DMS53 treated with DMSO at 0.1 percent for 48 hours (cell line): Measurements from ENCODE around the gene MTX1.

ENCODE experiments used
- DNase-seq: peaks from one replicate; lab custom pipeline; 2025; ENCODE audit not compliant: unreplicated experiment; lab: John Stamatoyannopoulos, UW

The MTX1 gene

DNA sequence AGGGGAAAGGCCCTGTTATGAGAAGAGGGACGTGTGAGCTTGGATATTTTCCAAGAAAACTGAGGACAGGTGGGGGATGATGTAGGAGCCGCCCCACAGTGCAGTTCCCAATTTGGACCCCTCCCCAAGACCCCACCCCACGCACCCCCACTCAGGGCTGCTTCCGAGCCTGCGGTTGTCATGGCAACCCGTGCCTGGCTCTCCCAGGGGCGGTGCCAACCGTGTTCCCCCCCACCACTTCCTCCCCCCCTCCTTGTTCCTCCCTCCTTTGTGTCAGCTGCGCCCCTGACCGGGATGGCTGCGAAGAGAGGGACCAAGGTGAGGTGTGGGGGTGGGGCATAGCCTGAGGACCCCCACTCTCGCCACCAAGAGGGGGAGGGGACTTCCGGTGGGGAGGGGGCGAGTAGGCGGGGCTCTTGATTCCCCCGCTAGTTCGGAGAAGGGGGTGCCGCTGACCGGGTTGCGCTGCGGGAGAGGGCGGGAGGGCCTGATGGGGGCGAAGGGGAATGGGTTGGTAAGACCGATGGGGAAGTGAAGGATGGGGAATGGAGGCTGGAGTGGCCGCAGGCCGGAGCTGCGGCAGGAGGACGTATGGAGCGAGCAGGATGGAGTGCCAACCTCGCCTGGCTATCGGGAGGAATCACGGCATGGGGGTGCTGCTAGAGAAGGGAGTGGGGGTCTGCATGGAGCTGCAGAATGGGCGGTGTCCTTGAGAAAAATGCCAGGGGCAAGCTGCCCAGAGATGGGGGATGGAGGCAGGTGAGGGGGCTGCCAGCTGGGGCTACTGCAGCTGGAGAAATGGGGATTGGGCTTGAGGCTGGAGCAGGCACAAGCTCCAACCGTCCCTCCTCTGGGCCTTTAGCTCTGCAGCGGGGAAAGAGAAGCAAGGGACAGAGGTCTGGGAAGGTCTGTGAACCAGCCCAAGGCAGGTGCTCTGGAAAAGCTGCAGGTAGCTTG, 33.9 kb upstream of the MTX1 start:
- peak; percentile 27 for DNase-seq

DNA sequence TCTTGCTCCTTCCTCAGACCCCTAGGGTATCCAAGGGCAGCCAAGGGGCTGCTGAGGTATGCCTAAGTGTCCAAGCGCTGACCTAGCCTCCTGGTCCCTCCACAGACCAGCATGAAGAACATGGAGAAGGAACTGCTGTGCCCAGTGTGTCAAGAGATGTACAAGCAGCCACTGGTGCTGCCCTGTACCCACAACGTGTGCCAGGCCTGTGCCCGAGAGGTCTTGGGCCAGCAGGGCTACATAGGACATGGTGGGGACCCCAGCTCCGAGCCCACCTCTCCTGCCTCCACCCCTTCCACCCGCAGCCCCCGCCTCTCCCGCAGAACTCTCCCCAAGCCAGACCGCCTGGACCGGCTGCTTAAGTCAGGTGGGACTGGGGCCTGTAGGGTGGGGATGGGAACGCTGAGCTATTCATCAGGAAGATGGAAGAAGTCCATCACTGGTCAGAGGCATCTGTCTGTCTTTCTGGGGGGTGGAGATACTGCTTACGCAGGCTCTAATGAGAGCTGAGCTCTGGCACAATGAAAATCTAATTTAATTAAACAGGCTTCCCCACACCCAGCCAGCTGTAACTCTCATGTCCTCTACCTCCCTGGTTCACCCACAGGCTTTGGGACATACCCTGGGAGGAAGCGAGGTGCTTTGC, 33.1 kb upstream of the MTX1 start:
- DNase-seq: peak; percentile 25

DNA sequence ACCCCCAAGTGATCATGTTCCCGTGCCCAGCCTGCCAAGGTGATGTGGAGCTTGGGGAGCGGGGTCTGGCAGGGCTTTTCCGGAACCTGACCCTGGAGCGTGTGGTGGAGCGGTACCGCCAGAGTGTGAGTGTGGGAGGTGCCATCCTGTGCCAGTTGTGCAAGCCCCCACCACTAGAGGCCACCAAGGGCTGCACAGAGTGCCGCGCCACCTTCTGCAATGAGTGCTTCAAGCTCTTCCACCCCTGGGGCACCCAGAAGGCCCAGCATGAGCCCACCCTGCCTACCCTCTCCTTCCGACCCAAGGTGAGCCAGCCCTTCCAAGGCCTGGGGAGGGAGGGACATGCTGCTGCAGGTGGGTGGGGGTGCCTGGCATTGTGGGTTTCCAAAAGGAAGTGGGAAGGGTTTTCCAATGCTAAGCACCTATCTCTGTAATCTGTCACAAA, 32.5 kb upstream of the MTX1 start:
- peak; percentile 66 for DNase-seq

GRCh38 chr1:155176544-155177071, 31.9 kb upstream of the MTX1 start:
- peak; percentile 99 for DNase-seq

GRCh38 chr1:155177192-155177917, 31.1 kb upstream of the MTX1 start:
- DNase-seq: no peak

DNA sequence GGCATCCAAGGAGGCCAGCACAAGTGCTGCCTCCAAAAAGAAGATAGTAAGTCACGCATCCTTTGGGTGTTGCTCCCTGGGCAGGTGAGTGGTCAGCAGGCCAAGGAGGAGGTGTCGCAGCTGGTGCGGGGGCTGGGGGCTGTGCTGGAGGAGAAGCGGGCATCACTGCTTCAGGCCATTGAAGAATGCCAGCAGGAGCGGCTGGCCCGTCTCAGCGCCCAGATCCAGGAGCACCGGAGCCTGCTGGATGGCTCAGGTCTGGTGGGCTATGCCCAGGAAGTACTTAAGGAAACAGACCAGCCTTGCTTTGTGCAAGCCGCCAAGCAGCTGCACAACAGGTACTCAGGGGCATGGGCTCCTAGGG, 30.6 kb upstream of the MTX1 start:
- no peak for DNase-seq

GRCh38 chr1:155178441-155179111, 29.9 kb upstream of the MTX1 start:
- no peak for DNase-seq

DNA sequence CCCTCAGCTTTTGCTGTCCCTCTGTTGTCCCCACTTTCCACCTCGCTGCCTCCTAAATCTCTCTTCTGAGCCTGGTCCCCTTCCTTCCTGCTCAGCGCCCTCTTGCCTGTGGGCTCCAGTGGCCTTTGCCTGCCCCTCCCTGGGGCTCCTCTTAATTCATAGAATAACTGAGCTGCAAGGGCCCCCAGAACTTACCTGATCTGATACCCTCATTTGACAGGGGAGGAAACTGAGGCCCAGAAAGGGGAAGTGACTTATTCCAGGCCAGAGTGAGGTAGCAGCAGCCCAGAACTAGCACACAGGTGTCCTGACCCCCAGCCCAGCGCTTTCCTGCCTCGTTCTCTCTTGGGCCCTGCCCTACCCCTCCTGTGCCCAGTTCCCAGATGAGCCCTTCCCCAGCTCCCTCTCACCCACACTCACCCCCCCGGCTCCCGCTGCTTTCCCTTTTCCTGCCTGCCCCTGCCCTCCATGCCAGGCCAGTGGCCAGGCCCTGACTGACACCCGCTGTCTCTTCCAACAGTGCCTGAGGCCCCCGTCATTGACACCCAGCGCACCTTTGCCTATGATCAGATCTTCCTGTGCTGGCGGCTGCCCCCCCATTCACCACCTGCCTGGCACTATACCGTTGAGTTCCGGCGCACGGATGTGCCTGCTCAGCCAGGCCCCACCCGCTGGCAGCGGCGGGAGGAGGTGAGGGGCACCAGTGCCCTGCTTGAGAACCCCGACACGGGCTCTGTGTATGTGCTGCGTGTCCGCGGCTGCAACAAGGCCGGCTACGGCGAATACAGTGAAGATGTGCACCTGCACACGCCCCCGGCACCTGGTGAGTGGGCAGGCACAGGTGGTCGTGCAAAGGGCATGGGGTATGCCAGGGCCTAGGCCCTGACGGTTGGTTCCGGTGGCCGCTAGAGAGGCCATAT, 29.1 kb upstream of the MTX1 start:
- no peak for DNase-seq

DNA sequence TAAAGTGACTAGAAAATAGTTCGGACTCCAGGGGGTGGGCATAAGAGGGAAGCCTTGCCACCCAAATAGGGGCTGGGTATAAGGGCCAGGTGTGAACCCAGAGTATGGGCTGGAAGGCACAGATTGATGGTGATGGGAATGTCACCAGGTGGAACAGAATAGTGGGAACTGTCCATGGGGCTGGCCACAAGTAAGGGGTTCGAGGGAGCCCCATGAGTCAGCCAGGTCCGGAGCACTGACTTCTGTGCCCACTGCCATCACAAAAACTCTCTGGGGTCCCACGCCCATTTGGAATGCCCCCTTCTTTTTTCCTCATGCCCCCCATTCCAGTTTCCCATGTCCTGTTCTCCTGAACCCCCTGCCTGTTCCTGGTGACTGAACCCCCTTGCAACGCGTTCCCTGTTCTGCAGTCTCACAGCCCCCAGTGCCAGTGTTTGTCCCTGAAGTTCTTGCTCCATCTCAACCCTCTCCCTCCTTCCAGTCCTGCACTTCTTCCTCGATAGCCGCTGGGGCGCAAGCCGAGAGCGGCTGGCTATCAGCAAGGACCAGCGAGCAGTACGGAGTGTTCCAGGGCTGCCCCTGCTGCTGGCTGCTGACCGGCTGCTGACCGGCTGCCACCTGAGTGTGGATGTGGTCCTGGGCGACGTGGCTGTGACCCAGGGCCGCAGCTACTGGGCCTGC, 27.0 kb upstream of the MTX1 start:
- no peak for DNase-seq

DNA sequence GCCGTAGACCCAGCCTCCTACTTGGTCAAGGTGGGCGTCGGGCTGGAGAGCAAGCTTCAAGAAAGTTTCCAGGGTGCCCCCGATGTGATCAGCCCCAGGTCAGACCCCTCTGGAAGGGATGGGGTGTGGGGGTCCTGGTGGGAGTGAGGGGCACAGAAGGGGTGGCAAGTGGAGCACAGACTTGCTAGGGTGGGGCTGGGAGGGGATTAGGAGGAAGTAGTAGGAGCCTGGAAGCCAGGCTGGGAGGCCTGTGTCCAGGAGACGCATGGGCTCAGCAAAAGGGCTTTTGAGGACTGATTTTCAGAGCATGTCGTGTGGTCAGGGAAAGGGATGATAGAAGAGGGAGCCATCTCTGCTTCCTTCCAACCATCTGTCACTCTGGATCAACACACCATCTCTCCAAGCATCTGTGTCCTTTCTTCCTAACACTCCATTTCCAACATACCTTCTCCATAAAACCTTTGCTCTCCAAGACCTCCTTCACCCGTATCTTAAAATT, 26.4 kb upstream of the MTX1 start:
- DNase-seq: no peak

- no peak for DNase-seq
Observed at GRCh38 chr1:155183775-155184221, 24.7 kb upstream of the MTX1 start.

DNA sequence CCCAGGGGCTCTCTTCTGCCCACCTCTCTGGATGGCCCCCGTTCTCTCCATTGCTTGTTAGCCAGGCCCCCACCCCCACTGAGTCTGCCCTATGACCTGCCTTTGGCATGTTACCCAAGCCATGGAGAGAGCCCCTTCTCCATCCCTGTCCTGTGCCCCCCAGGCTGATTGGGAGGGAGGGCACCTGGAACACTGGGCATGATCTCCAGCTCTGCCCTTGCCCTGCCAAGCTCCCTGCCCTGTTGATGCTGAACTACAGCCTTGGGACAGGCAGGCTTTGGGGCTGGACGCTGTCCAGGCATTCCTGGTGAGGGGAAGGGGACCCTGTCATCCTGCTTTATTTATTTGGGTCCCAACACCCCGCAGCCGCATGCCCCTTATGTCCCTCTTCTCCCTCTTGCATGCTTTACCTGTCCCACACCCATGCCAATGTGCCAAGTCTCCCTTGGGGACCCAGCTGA, 24.1 kb upstream of the MTX1 start:
- no peak for DNase-seq

DNA sequence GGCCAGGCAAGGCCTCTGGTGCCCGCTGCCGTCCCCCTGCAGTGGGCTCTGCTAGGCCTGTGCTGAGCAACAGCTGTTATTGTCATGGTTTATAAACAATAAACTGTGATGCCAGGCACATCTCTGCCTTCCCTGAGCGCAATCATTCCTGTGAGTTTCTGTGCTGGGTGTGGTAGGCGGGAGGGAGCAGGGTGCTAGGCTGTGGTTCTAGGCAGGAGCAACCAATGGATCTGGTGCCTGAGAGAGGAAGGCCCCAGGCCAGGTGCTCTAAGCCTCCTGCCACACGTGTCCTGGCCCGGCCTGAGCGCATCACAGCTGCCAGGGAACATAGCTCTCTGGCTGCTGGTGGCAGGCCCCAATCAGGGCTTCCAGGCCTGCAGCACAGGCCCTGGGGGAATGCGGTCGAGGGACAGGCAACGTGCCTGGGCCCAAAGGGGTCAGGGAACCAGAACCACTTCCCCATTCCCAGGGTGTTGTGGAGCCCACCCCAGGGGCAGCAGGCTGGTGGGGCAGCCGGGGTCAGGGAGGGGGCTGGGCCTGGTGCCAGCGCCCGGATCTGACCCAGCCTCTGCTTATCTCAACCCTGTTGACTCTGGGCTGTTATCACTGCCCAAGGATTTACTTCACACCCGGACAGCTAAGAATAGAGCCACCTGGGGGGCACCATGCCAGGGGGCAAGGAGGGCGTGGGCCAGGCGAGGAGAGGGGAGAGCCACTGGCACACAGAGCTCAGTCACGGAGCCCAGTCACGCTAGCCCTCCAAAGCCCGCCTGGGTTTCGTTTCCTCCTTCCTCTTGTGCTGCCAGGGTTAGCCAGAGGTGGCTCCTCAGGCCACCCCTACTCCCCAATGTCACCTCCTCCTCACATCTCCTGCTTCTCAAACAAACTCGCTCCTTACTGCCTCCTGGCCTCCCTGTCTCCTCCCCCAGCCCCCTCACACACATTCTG, 23.4 kb upstream of the MTX1 start:
- DNase-seq: peak; percentile 67

- DNase-seq: no peak
Observed at GRCh38 chr1:155185783-155186066, 22.8 kb upstream of the MTX1 start.

DNA sequence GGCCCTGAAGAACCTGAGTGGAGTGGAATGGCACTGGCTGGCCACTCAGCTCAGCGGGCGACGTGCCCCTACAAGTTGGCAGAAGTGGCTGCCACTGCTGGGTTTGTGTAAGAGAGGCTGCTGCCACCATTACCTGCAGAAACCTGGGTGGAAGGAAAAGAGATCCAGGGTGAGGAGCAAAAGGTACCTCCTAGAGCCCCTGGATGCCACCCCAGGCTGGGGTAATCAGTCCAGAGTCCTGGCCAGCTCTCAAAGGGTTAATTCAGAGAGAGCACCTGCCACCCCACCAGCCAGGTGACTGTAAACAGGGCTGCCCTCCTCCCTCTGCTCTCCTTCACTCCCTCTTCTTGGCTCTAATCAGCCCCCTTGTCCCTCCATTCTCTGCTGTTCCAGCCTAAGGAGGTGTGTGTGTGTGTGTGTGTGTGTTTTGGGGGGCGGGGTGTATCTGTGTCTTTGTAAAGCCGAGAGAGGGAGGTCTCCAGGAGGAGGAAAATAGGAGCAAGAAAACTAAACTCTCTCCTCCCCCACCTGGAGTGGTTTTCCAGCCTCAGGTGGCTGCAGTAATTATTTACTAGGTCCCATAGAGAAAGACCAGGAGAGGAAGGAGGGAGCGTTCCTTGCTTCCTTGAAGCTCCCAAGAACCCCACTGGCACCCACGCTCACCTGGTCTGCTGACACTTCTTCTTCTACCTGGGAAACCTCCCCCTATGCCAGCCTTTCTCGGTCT, 22.3 kb upstream of the MTX1 start:
- DNase-seq: peak; percentile 57

- DNase-seq: no peak
Observed at GRCh38 chr1:155186794-155187455, 21.6 kb upstream of the MTX1 start.

GRCh38 chr1:155187456-155187891, 21.0 kb upstream of the MTX1 start:
- DNase-seq: no peak
